Liver (tissue), 9 donors: ENCODE measurements around the gene DDIAS. TPM values are rescaled to one million over a fixed set of nuclear protein-coding genes. Genes with fewer than 3 reads are reported as not detected.

ENCODE experiments used
- DNase-seq: peaks from one replicate; pipeline ENCODE4 v3.0.0-alpha.2; 2017; ENCODE audit warnings: low spot score
- H3K27ac ChIP-seq, 2 donors: one replicate each; pipeline ENCODE4 v1.7.0; 2013; ENCODE audit warnings: inconsistent platforms in 2 of 2, low read length in 2 of 2, control low read depth in 1 of 2, low read depth in 1 of 2, mild to moderate bottlenecking in 1 of 2
- H3K27me3 ChIP-seq, 4 donors: one replicate each; pipeline versions ENCODE4 v1.6.1 to v1.7.0; 2013; ENCODE audit warnings: low read length in 3 of 4, inconsistent platforms in 1 of 4, mild to moderate bottlenecking in 1 of 4, moderate library complexity in 1 of 4; ENCODE audit not compliant: control insufficient read depth in 4 of 4, insufficient read depth in 4 of 4
- H3K36me3 ChIP-seq, 4 donors: one replicate each; pipeline versions ENCODE4 v1.6.1 to v1.7.0; 2013; ENCODE audit warnings: low read length in 3 of 4, mild to moderate bottlenecking in 3 of 4, low read depth in 1 of 4, moderate library complexity in 1 of 4; ENCODE audit not compliant: control insufficient read depth in 4 of 4, insufficient read depth in 3 of 4
- H3K4me1 ChIP-seq, 4 donors: one replicate each; pipeline versions ENCODE4 v1.6.1 to v1.7.0; 2013; ENCODE audit warnings: low read length in 3 of 4, mild to moderate bottlenecking in 3 of 4, moderate library complexity in 1 of 4; ENCODE audit not compliant: control insufficient read depth in 4 of 4, insufficient read depth in 4 of 4
- H3K4me3 ChIP-seq, 3 donors: one replicate each; pipeline versions ENCODE4 v1.6.1 to v1.7.0; 2013; ENCODE audit warnings: low read length in 3 of 3, control low read depth in 1 of 3, low read depth in 1 of 3, mild to moderate bottlenecking in 1 of 3
- H3K9ac ChIP-seq, 2 donors: one replicate each; pipeline ENCODE4 v1.7.0; 2013; ENCODE audit warnings: low read length in 2 of 2, mild to moderate bottlenecking in 2 of 2, moderate library complexity in 2 of 2, control low read depth in 1 of 2, low read depth in 1 of 2
- H3K9me3 ChIP-seq, 4 donors: one replicate each; pipeline versions ENCODE4 v1.6.1 to v1.7.0; 2013; ENCODE audit warnings: low read length in 3 of 4; ENCODE audit not compliant: control insufficient read depth in 4 of 4
- ATF3 ChIP-seq: IDR thresholded peaks from 2 replicates; pipeline ENCODE4 v1.6.1; 2016; ENCODE audit warnings: antibody characterized with exemption
- CTCF ChIP-seq: fragments of 150-350 bp; IDR thresholded peaks from 2 replicates; pipeline ENCODE4 v1.5.1; 2017; ENCODE audit warnings: improper control_type of control experiment, low read depth, low read length; ENCODE audit not compliant: missing input control
- EGR1 ChIP-seq, 2 donors: IDR thresholded peaks; 2 replicates each; pipeline ENCODE4 v1.6.1; 2016 to 2018; ENCODE audit warnings: antibody characterized with exemption in 2 of 2, low read depth in 2 of 2
- FOXA1 ChIP-seq: IDR thresholded peaks from 2 replicates; pipeline ENCODE4 v1.6.1; 2016; ENCODE audit warnings: antibody characterized with exemption
- FOXA2 ChIP-seq: IDR thresholded peaks from 2 replicates; pipeline ENCODE4 v1.6.1; 2016; ENCODE audit warnings: antibody characterized with exemption
- GABPA ChIP-seq, 2 donors: IDR thresholded peaks in 1 of 2; conservative IDR thresholded peaks in 1 of 2; 2 replicates each; pipeline ENCODE4 v1.6.1; 2016; ENCODE audit warnings: antibody characterized with exemption in 2 of 2, mild to moderate bottlenecking in 1 of 2, moderate library complexity in 1 of 2
- HNF4A ChIP-seq, 2 donors: conservative IDR thresholded peaks; 2 replicates each; pipeline ENCODE4 v1.6.1; 2016; ENCODE audit warnings: antibody characterized with exemption in 2 of 2, mild to moderate bottlenecking in 2 of 2
- HNF4G ChIP-seq: IDR thresholded peaks from 2 replicates; pipeline ENCODE4 v1.6.1; 2016; ENCODE audit warnings: antibody characterized with exemption
- MAX ChIP-seq: IDR thresholded peaks from 2 replicates; pipeline ENCODE4 v1.6.1; 2016; ENCODE audit warnings: antibody characterized with exemption
- NR2F2 ChIP-seq: IDR thresholded peaks from 2 replicates; pipeline ENCODE4 v1.6.1; 2016; ENCODE audit warnings: antibody characterized with exemption
- RAD21 ChIP-seq, 2 donors: IDR thresholded peaks; 2 replicates each; pipeline ENCODE4 v1.6.1; 2016; ENCODE audit warnings: antibody characterized with exemption in 2 of 2, mild to moderate bottlenecking in 2 of 2
- REST ChIP-seq: IDR thresholded peaks from 2 replicates; pipeline ENCODE4 v1.6.1; 2016; ENCODE audit warnings: antibody characterized with exemption, mild to moderate bottlenecking
- RXRA ChIP-seq, 2 donors: IDR thresholded peaks; 2 replicates each; pipeline ENCODE4 v1.6.1; 2017 to 2018; ENCODE audit warnings: antibody characterized with exemption in 2 of 2, mild to moderate bottlenecking in 1 of 2
- SP1 ChIP-seq: IDR thresholded peaks from 2 replicates; pipeline ENCODE4 v1.6.1; 2018; ENCODE audit warnings: antibody characterized with exemption, mild to moderate bottlenecking
- TAF1 ChIP-seq: conservative IDR thresholded peaks from 2 replicates; pipeline ENCODE4 v1.6.1; 2016; ENCODE audit warnings: antibody characterized with exemption, mild to moderate bottlenecking
- YY1 ChIP-seq: IDR thresholded peaks from 2 replicates; pipeline ENCODE4 v1.6.1; 2016; ENCODE audit warnings: antibody characterized with exemption, mild to moderate bottlenecking
- ZBTB33 ChIP-seq: IDR thresholded peaks from 2 replicates; pipeline ENCODE4 v1.6.1; 2016; ENCODE audit warnings: antibody characterized with exemption
- WGBS: extraction: QIAGEN DNeasy Blood & Tissue Kit; methylation state at CpG from one replicate; pipeline ENCODE4 v1.1.7; 2013; 5-methylcytosine and 5-hydroxymethylcytosine counted together
- polyA plus RNA-seq, 2 donors: library from polyadenylated mRNA; stranded (reverse) in 1 of 2; unstranded in 1 of 2; fragments of 200-250 nt in 1 of 2; fragments of >200 nt in 1 of 2; fragmentation: Nextera tagmentation in 1 of 2; extraction: Ambion mirVana in 1 of 2; gene quantifications; one replicate each; pipeline versions ENCODE4 v1.2.1 to v1.2.3, GENCODE V29; 2013 to 2015
- total RNA-seq, 2 donors: library from RNA; depleted of rRNA; stranded (reverse); fragments of >200 nt; gene quantifications; one replicate each; pipeline ENCODE4 v1.2.3, GENCODE V29; 2014
- donor health status: healthy.
- donor health status: healthy.
- donor health status: healthy.
- donor health status: healthy.
- donor health status: healthy.

DDIAS gene
- total and polyA plus RNA-seq, 4 donors: 0.25 to 8.4 (median 0.47) TPM

GRCh38 chr11:82930734-82931133, 29.2 kb downstream of the DDIAS start:
- Histone ChIP-seq H3K4me3 (no peak overlapping the region), H3K9me3 (no peaks in the 10 kb centered on the region), H3K4me1 (no peaks in the 10 kb centered on the region), H3K27ac (no peak overlapping the region), H3K9ac (no peak overlapping the region), H3K27me3 (no peaks in the 10 kb centered on the region), H3K36me3 (no peaks in the 10 kb centered on the region)
- DNase-seq: no peak
- 89% methylated on average over 2 of the region's 2 CpGs for WGBS
- TF ChIP-seq REST: no peak
- no peak for TF ChIP-seq MAX
- no peak for TF ChIP-seq ZBTB33
- TF ChIP-seq FOXA1: no peak
- TF ChIP-seq RAD21 (IDR thresholded peaks at IDR 0.05): no peak
- TF ChIP-seq TAF1: no peak
- TF ChIP-seq GABPA (IDR thresholded peaks at IDR 0.05 in 1 of 2, conservative IDR thresholded peaks at IDR 0.05 in 1 of 2): no peak
- no peak for TF ChIP-seq FOXA2
- no peak for TF ChIP-seq HNF4G
- no peak for TF ChIP-seq NR2F2
- TF ChIP-seq EGR1 (IDR thresholded peaks at IDR 0.05; ENCODE audit: low read depth in 2 of 2): no peak
- no peak for TF ChIP-seq YY1
- no peak for TF ChIP-seq RXRA (IDR thresholded peaks at IDR 0.05)
- no peak for TF ChIP-seq CTCF
- TF ChIP-seq HNF4A (conservative IDR thresholded peaks at IDR 0.05): no peak
- no peak for TF ChIP-seq SP1
- TF ChIP-seq ATF3: no peak

- no peaks in the 10 kb centered on the region for H3K27me3 ChIP-seq
- no peak for DNase-seq
- no peaks in the 10 kb centered on the region for H3K36me3 ChIP-seq
- TF ChIP-seq HNF4A (conservative IDR thresholded peaks at IDR 0.05) (no peak), EGR1 (IDR thresholded peaks at IDR 0.05; ENCODE audit: low read depth in 2 of 2) (no peak), TAF1 (no peak), MAX (no peak), NR2F2 (no peak), ZBTB33 (no peak), RXRA (IDR thresholded peaks at IDR 0.05) (no peak), FOXA2 (no peak), YY1 (no peak), CTCF (no peak), GABPA (IDR thresholded peaks at IDR 0.05 in 1 of 2, conservative IDR thresholded peaks at IDR 0.05 in 1 of 2) (no peak), ATF3 (no peak)
- H3K4me3 ChIP-seq: no peak overlapping the region
- no peaks in the 10 kb centered on the region for H3K4me1 ChIP-seq
- H3K9me3 ChIP-seq: no peaks in the 10 kb centered on the region
- no peak overlapping the region for H3K27ac ChIP-seq
- WGBS: 90% methylated on average over 1 of the region's 1 CpG
- H3K9ac ChIP-seq: no peak overlapping the region
Observed at GRCh38 chr11:82932564-82932963, 31.0 kb downstream of the DDIAS start.
